Glutamatergic neuron (in vitro differentiated cells): ENCODE data around the gene SHROOM3. TPM values are rescaled to one million over a fixed set of nuclear protein-coding genes. Genes with fewer than 3 reads are reported as not detected.
"Not testable (repeated sequence)": the region's sequence is repeated elsewhere in the genome, so short reads cannot be mapped to it uniquely, and the experiment has no call there.

Source experiments
- DNase-seq: peaks from one replicate; pipeline ENCODE4 v3.0.0; 2022
- H3K27ac Mint-ChIP-seq: one replicate; pipeline ENCODE4 v1.8.0; 2020; ENCODE audit warnings: mild to moderate bottlenecking, mixed read lengths, inconsistent platforms; ENCODE audit not compliant: unreplicated experiment
- H3K27me3 Mint-ChIP-seq: one replicate; pipeline ENCODE4 v1.8.0; 2020; ENCODE audit warnings: mild to moderate bottlenecking, moderate library complexity, mixed read lengths, inconsistent platforms; ENCODE audit not compliant: unreplicated experiment
- H3K36me3 Mint-ChIP-seq: one replicate; pipeline ENCODE4 v1.8.0; 2020; ENCODE audit warnings: mild to moderate bottlenecking, mixed read lengths, inconsistent platforms; ENCODE audit not compliant: unreplicated experiment
- H3K4me1 Mint-ChIP-seq: one replicate; pipeline ENCODE4 v1.8.0; 2020; ENCODE audit warnings: mild to moderate bottlenecking, low read depth, mixed read lengths, inconsistent platforms; ENCODE audit not compliant: unreplicated experiment
- H3K4me3 Mint-ChIP-seq: one replicate; pipeline ENCODE4 v1.8.0; 2020; ENCODE audit warnings: mild to moderate bottlenecking, mixed read lengths, inconsistent platforms; ENCODE audit not compliant: unreplicated experiment
- H3K9me3 Mint-ChIP-seq: one replicate; pipeline ENCODE4 v1.8.0; 2020; ENCODE audit warnings: mild to moderate bottlenecking, moderate library complexity, mixed read lengths, inconsistent platforms; ENCODE audit not compliant: unreplicated experiment
- total RNA-seq: library from RNA; stranded (reverse); fragmentation: NEBNext Ultra II Directional; extraction: Animal tissue kit (Norgen Biotek cat#: 25700); gene quantifications from one replicate; pipeline ENCODE4 v1.2.1, GENCODE V29; 2021; ENCODE audit not compliant: unreplicated experiment
- TF ChIP-seq, protein P1 (sequence below): fragments of 200-600 bp; sonication (generic); IDR thresholded peaks from one replicate; pipeline ENCODE4 v1.5.0; 2021; ENCODE audit not compliant: partially characterized antibody, unreplicated experiment

SHROOM3 gene
- total RNA-seq, 1 donor from 2014 or later: 1.9 TPM

DNA sequence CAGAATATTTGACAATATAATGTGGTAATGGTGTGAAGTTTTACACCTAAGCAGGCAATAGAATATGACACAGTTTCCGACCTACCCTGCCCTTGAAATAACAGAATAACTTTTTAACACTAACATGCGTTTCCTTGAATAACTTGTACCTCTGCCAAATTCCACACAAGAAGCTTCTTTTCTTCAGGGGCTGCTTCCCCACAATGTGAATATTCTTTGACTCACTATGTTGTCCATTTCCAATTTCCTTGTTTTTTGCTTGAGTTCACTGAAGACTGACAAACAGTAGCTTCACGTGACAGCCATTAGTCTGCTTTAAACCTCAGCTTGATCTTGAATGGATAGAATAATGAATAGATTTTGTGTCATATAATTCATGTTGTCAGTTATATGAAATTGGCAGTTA lies 14.3 kb downstream of the SHROOM3 start:
- Mint-ChIP-seq H3K4me1 (no peaks in the 10 kb centered on the region), H3K36me3 (no peaks in the 10 kb centered on the region), H3K27me3 (no peaks in the 10 kb centered on the region), H3K9me3 (peaks cover 2% of the 10 kb centered on the region), H3K27ac (no peak overlapping the region), H3K4me3 (no peak overlapping the region)
- TF ChIP-seq, protein P1, sequence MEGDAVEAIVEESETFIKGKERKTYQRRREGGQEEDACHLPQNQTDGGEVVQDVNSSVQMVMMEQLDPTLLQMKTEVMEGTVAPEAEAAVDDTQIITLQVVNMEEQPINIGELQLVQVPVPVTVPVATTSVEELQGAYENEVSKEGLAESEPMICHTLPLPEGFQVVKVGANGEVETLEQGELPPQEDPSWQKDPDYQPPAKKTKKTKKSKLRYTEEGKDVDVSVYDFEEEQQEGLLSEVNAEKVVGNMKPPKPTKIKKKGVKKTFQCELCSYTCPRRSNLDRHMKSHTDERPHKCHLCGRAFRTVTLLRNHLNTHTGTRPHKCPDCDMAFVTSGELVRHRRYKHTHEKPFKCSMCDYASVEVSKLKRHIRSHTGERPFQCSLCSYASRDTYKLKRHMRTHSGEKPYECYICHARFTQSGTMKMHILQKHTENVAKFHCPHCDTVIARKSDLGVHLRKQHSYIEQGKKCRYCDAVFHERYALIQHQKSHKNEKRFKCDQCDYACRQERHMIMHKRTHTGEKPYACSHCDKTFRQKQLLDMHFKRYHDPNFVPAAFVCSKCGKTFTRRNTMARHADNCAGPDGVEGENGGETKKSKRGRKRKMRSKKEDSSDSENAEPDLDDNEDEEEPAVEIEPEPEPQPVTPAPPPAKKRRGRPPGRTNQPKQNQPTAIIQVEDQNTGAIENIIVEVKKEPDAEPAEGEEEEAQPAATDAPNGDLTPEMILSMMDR: no peak
- no peak for DNase-seq

DNA sequence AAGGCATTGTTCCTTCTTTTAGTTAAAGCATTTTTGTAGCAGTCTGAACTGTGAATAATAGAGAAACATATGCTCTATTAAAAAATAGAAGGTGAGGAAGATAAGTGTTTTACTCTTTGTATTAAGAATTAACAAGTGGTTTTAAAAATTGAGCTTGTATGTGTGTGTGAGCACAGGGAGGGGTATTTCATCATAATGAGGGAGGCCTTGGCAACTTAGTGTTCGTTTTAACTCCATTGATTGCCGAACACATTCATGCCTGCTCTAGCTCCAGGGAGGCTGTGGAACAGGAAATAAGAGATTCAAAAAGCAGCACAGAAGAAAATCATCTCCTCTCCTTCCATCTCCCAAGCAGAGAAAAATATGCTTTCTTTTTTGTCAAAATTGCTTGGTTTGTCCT lies 14.8 kb downstream of the SHROOM3 start:
- no peaks in the 10 kb centered on the region for H3K36me3 Mint-ChIP-seq
- no peak overlapping the region for H3K4me3 Mint-ChIP-seq
- H3K9me3 Mint-ChIP-seq: peaks cover 2% of the 10 kb centered on the region
- DNase-seq: no peak
- H3K4me1 Mint-ChIP-seq: no peaks in the 10 kb centered on the region
- no peak overlapping the region for H3K27ac Mint-ChIP-seq
- TF ChIP-seq, protein P1: no peak
- no peaks in the 10 kb centered on the region for H3K27me3 Mint-ChIP-seq

DNA sequence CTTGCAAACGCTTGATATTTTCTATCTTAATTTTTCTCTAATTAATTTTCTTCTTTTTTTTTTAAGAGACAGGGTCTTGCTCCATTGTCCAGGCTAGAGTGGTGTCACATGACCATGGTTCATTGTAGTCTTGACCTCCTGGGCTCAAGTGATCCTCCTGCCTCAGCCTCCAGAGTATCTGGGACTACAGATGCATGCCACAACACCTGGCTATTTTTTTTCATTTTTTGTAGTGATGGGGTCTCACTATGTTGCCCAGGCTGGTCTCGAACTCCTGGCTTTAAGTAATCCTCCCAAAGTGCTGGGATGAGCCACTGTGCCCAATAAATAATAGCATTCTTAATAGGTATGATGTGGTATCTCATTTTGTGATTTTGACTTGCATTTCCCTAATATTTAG lies 18.2 kb downstream of the SHROOM3 start:
- no peaks in the 10 kb centered on the region for H3K9me3 Mint-ChIP-seq
- no peak overlapping the region for H3K4me3 Mint-ChIP-seq
- no peak overlapping the region for H3K27ac Mint-ChIP-seq
- TF ChIP-seq, protein P1: no peak
- no peaks in the 10 kb centered on the region for H3K36me3 Mint-ChIP-seq
- no peak for DNase-seq
- no peaks in the 10 kb centered on the region for H3K4me1 Mint-ChIP-seq
- no peaks in the 10 kb centered on the region for H3K27me3 Mint-ChIP-seq

DNA sequence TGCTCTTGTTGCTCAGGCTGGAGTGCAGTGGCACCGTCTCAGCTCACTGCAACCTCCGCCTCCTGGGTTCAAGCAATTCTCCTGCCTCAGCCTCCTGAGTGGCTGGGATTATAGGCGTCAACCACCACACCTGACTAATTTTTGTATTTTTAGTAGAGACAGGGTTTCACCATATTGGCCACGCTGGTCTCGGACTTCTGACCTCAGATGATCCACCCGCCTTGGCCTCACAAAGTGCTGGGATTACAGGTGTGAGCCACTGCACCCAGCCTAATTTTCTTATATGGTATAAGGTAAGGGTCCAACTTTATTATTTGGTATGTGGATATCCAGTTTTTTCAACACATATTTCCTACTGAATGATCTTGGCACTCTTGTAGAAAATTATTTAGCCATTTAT lies 19.0 kb downstream of the SHROOM3 start:
- not testable (repeated sequence) for H3K27ac Mint-ChIP-seq

DNA sequence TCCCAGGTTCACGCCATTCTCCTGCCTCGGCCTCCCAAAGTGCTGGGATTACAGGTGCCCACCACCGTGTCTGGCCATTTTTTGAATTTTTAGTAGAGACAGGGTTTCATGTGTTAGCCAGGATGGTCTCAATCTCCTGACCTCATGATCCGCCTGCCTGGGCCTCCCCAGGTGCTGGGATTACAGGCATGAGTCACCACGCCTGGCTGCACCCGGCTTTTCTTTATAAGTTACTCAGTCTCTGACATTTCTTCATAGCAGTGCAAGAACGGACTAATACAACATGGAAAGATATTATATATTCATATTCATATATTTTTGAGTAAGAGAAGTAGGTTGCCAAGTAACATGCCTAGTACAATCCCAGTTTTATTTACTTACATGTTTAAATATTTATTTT lies 22.9 kb downstream of the SHROOM3 start:
- no peak for DNase-seq
- Mint-ChIP-seq H3K27me3 (no peaks in the 10 kb centered on the region), H3K4me3 (no peak overlapping the region), H3K36me3 (peaks cover 7% of the 10 kb centered on the region), H3K27ac (no peak overlapping the region), H3K9me3 (peaks cover 3% of the 10 kb centered on the region), H3K4me1 (peaks cover 10% of the 10 kb centered on the region)
- TF ChIP-seq, protein P1: no peak

More for the DNA sequence above, 19.0 kb downstream of the SHROOM3 start:
- H3K36me3 Mint-ChIP-seq, H3K27me3 Mint-ChIP-seq, H3K4me1 Mint-ChIP-seq, H3K4me3 Mint-ChIP-seq, DNase-seq, H3K9me3 Mint-ChIP-seq: not testable (repeated sequence)

DNA sequence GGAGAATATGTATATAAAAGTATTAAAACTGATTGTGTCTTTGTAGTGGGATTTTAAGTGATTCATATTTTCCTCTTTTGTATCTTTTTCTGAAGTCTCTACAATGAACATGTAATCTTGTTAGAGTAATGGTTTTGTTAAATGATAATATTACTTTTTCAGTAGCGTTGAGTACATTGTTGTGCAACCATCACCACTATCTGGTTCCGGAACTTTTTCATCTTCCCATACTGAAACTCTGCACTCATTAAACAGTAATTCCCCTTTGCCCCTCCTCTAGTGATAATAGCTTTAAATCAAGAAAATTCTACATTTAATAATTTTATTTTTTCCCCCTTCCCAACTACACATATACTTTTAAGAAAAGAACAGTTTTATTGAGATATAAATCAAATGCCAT lies 23.3 kb downstream of the SHROOM3 start:
- H3K9me3 Mint-ChIP-seq: peaks cover 3% of the 10 kb centered on the region
- TF ChIP-seq, protein P1: no peak

More for the DNA sequence above, 23.3 kb downstream of the SHROOM3 start:
- H3K4me1 Mint-ChIP-seq: peaks cover 10% of the 10 kb centered on the region
- peaks cover 11% of the 10 kb centered on the region for H3K36me3 Mint-ChIP-seq
- no peaks in the 10 kb centered on the region for H3K27me3 Mint-ChIP-seq
- no peak overlapping the region for H3K27ac Mint-ChIP-seq
- no peak for DNase-seq
- H3K4me3 Mint-ChIP-seq: no peak overlapping the region
